Gastroesophageal sphincter (tissue), 3 donors: ENCODE results near the gene ACSS1.

ENCODE experiments used
- POLR2A ChIP-seq, 2 donors: fragments of 450-650 bp; IDR thresholded peaks; one replicate each; pipeline ENCODE4 v1.6.1; 2017; ENCODE audit warnings: antibody characterized with exemption in 2 of 2, mild to moderate bottlenecking in 2 of 2, moderate library complexity in 1 of 2
- POLR2AphosphoS5 ChIP-seq: sonication (generic); formaldehyde crosslinking; IDR thresholded peaks from one replicate; pipeline ENCODE4 v1.6.1; 2017; ENCODE audit warnings: antibody characterized with exemption
- TF ChIP-seq, protein P1 (sequence below), 4 experiments: fragments of 200-600 bp in 2 of 4; fragments of 450-650 bp in 2 of 4; sonication (generic) in 1 of 4; IDR thresholded peaks; one replicate each; pipeline ENCODE4 v1.5.1; 2017 to 2019; ENCODE audit warnings: antibody characterized with exemption in 4 of 4, mild to moderate bottlenecking in 2 of 4, moderate library complexity in 2 of 4

DNA sequence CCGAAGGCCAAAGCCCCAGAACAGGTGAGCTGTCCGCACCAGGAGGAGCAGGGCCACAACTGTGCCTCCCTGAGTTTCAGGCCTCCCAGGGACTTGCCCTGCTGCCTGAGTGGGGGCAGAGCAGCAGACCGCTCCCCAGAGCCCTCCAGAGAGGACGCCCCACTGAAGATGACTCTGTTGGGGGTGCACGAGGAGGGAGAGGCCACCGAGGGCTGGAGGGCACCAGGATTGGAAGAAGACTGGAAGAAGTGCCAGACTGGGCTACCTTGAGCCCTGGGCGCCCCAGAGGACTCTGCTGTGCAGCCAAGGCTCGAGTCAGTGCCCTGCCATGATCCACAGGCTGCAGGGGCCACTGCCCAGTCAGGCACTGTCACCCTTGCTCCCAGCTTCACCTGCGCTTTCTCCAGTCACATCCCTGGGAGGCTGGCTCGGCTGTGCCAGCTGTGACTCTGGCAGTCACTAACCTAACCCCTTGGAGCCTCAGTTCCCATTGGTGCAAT is 97.6 kb downstream of the ACSS1 start:
- TF ChIP-seq, protein P1, sequence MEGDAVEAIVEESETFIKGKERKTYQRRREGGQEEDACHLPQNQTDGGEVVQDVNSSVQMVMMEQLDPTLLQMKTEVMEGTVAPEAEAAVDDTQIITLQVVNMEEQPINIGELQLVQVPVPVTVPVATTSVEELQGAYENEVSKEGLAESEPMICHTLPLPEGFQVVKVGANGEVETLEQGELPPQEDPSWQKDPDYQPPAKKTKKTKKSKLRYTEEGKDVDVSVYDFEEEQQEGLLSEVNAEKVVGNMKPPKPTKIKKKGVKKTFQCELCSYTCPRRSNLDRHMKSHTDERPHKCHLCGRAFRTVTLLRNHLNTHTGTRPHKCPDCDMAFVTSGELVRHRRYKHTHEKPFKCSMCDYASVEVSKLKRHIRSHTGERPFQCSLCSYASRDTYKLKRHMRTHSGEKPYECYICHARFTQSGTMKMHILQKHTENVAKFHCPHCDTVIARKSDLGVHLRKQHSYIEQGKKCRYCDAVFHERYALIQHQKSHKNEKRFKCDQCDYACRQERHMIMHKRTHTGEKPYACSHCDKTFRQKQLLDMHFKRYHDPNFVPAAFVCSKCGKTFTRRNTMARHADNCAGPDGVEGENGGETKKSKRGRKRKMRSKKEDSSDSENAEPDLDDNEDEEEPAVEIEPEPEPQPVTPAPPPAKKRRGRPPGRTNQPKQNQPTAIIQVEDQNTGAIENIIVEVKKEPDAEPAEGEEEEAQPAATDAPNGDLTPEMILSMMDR (IDR thresholded peaks at IDR 0.05), result no peak
- TF ChIP-seq POLR2AphosphoS5, result no peak
- no peak for TF ChIP-seq POLR2A (IDR thresholded peaks at IDR 0.05)
